Testis (tissue), 2 donors: ENCODE data around the gene MKS1.

Experiments
- CTCF ChIP-seq, 3 experiments: fragments of 450-650 bp in 2 of 3; fragments of 200-600 bp in 1 of 3; sonication (generic) in 1 of 3; IDR thresholded peaks; one replicate each; pipeline ENCODE4 v1.5.1; 2016 to 2019; ENCODE audit warnings: antibody characterized with exemption in 3 of 3, mild to moderate bottlenecking in 2 of 3, moderate library complexity in 1 of 3
- POLR2A ChIP-seq: fragments of 450-650 bp; IDR thresholded peaks from one replicate; pipeline ENCODE4 v1.6.1; 2017; ENCODE audit warnings: antibody characterized with exemption, mild to moderate bottlenecking, moderate library complexity

GRCh38 chr17:58181796-58182195, 37.3 kb downstream of the MKS1 start:
- TF ChIP-seq CTCF (IDR thresholded peaks at IDR 0.05) (no peak), POLR2A (no peak)
